IPS DF 6.9 (cell line): ENCODE data around the gene TTYH2.
"Not testable (repeated sequence)": the region's sequence is repeated elsewhere in the genome, so short reads cannot be mapped to it uniquely, and the experiment has no call there.

Experiments used
- DNase-seq: peaks from one replicate; pipeline ENCODE4 v3.0.0-alpha.2; 2013; ENCODE audit warnings: low read depth, low spot score
- H3K27ac ChIP-seq: one replicate; pipeline ENCODE4 v1.5.1; 2013; ENCODE audit warnings: low read length, control low read depth
- H3K27me3 ChIP-seq: 2 replicates; pipeline ENCODE4 v1.6.1; 2013; ENCODE audit warnings: mild to moderate bottlenecking, low read length; ENCODE audit not compliant: control insufficient read depth, insufficient read depth
- H3K36me3 ChIP-seq: 2 replicates; pipeline ENCODE4 v1.6.1; 2013; ENCODE audit warnings: low read length; ENCODE audit not compliant: control insufficient read depth, insufficient read depth
- H3K4me1 ChIP-seq: 2 replicates; pipeline ENCODE4 v1.6.1; 2013; ENCODE audit warnings: low read length; ENCODE audit not compliant: control insufficient read depth, insufficient read depth
- H3K4me3 ChIP-seq: 2 replicates; pipeline ENCODE4 v1.5.1; 2013; ENCODE audit warnings: mild to moderate bottlenecking, low read length
- H3K9me3 ChIP-seq: 2 replicates; pipeline ENCODE4 v1.6.1; 2013; ENCODE audit warnings: low read length, inconsistent platforms; ENCODE audit not compliant: control insufficient read depth, insufficient read depth
- WGBS: extraction: QIAGEN DNeasy Blood & Tissue Kit; methylation state at CpG from one replicate; pipeline ENCODE4 v1.1.7; 2013; ENCODE audit warnings: mixed read lengths, missing lambda C conversion rate; ENCODE audit not compliant: insufficient read length, insufficient coverage; 5-methylcytosine and 5-hydroxymethylcytosine counted together

The TTYH2 gene

GRCh38 chr17:74274709-74275340, 61.5 kb downstream of the TTYH2 start:
- Histone ChIP-seq H3K4me3 (no peak overlapping the region), H3K27me3 (no peaks in the 10 kb centered on the region; the same call in 1 of the 2 replicates), H3K27ac (no peak overlapping the region), H3K4me1 (peaks cover 2% of the 10 kb centered on the region), H3K9me3 (no peaks in the 10 kb centered on the region), H3K36me3 (no peaks in the 10 kb centered on the region)
- DNase-seq, result no peak
- WGBS, result no CpG with 5 or more reads among the region's 14 CpGs

DNA sequence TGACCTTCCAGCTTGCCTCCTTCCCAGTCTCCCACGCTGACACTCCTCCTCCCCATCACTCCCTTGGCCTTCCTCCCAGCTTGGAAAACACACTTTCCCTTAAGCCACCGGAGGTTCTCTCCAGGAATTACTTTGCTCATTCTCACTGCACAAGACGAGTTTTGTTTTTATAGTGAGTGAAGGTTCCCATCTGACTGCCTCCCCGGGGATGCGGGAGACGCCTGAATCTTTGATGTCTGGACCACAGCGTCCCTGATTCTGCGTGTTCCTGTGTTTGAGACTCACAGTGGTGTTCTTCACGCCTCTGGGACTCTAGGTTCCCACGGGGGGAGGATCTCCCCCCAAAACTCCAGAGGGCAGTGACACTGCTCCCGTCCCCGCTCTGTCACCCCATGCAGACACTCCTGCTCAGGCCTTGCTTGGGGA, 62.7 kb downstream of the TTYH2 start:
- DNase-seq, result no peak
- WGBS, result no CpG with 5 or more reads among the region's 12 CpGs
- Histone ChIP-seq H3K27me3 (no peaks in the 10 kb centered on the region; the same call in 1 of the 2 replicates), H3K4me3 (no peak overlapping the region), H3K36me3 (no peaks in the 10 kb centered on the region), H3K4me1 (peaks cover 2% of the 10 kb centered on the region), H3K27ac (no peak overlapping the region), H3K9me3 (no peaks in the 10 kb centered on the region)

DNA sequence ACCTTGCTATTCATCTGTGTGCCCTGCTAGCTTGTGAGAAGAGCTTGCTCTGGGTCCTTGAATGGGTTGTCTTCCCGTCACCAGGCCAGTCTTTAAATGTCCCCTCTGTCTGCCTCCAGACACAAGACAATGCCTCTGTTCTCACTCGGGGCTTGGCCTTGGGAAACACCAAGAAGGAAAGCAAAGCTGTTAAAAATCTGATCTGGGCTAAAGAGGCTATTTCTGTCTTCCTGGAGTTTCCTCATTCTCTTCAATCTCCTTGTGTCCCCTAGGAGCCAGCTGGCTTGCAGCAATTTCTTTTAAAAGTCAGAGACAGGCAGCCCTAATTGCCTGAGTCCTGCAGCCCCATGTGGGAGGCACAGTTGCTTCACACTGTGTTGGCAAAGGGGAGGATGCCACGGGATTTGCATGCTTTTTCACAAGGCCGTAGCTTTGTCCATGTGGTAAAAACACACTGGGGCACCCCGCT, 63.2 kb downstream of the TTYH2 start:
- no CpG with 5 or more reads among the region's 5 CpGs for WGBS
- H3K36me3 ChIP-seq, result no peaks in the 10 kb centered on the region

DNA sequence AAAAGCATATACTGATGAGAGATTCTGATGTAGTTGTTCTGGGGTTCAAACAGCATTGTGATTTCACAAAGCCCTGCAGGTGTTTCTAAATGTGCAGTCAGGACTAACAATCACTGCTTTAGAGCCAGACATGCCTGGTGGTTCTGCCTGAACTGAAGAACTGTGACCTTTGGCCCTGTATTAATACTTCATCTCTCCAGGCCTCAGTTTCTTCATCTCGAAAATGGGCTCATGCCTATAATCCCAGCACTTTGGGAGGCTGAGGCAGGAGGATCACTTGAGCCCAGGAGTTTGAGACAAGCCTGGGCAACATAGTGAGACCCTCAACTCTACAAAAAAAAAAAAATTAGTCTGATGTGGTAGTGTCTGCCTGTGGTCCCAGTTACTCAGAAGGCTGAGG, 64.6 kb downstream of the TTYH2 start:
- no CpG with 5 or more reads among the region's 1 CpG for WGBS
- Histone ChIP-seq H3K4me1 (no peaks in the 10 kb centered on the region; the same call in 1 of the 2 replicates), H3K27ac (no peak overlapping the region), H3K9me3 (no peaks in the 10 kb centered on the region), H3K27me3 (no peaks in the 10 kb centered on the region; the same call in 1 of the 2 replicates), H3K36me3 (no peaks in the 10 kb centered on the region), H3K4me3 (no peak overlapping the region)
- DNase-seq, result no peak

More for the DNA sequence above, 63.2 kb downstream of the TTYH2 start:
- Histone ChIP-seq H3K27me3 (no peaks in the 10 kb centered on the region; the same call in 1 of the 2 replicates), H3K4me1 (peaks cover 2% of the 10 kb centered on the region), H3K4me3 (no peak overlapping the region), H3K27ac (no peak overlapping the region), H3K9me3 (no peaks in the 10 kb centered on the region)
- DNase-seq, result no peak

- WGBS, result no CpG with 5 or more reads among the region's 7 CpGs
- not testable (repeated sequence) for DNase-seq, H3K27ac ChIP-seq, H3K36me3 ChIP-seq, H3K4me1 ChIP-seq, H3K27me3 ChIP-seq, H3K4me3 ChIP-seq, H3K9me3 ChIP-seq
These were observed 66.2 kb downstream of the TTYH2 start for GRCh38 chr17:74279617-74280016.

DNA sequence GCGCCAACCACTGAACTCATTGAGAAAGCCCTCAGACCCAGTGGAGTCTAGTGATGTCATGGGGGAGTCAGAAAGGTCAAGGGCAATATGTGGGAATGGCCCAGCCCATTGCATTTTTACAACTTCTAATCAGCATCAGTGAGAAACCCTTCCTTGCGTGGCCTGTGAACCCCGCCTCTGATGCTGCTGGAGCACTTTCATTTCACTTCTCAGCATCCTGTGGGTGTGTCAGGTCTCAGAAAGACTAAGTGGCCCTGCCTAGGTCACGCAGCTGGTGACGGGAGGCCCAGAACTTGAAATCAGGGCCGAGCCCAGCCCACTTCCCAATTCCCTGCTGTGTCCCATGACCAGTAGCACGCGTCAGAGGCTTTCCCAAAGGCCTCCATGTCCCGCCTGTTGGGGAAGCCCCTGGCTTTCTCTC, 66.7 kb downstream of the TTYH2 start:
- 0 out of 2 replicates have a peak, but pooled peaks cover under 1% of the 10 kb centered on the region for H3K4me1 ChIP-seq
- no CpG with 5 or more reads among the region's 9 CpGs for WGBS
- H3K9me3 ChIP-seq, result no peaks in the 10 kb centered on the region
- no peak overlapping the region for H3K4me3 ChIP-seq
- no peaks in the 10 kb centered on the region; the same call in 1 of the 2 replicates for H3K27me3 ChIP-seq
- H3K27ac ChIP-seq, result no peak overlapping the region
- no peak for DNase-seq
- H3K36me3 ChIP-seq, result no peaks in the 10 kb centered on the region

- no CpG with 5 or more reads among the region's 20 CpGs for WGBS
- Histone ChIP-seq H3K27me3 (no peaks in the 10 kb centered on the region), H3K4me1 (0 out of 2 replicates have a peak, but pooled peaks cover 2% of the 10 kb centered on the region)
These were observed 68.4 kb downstream of the TTYH2 start for GRCh38 chr17:74281799-74282198.

DNA sequence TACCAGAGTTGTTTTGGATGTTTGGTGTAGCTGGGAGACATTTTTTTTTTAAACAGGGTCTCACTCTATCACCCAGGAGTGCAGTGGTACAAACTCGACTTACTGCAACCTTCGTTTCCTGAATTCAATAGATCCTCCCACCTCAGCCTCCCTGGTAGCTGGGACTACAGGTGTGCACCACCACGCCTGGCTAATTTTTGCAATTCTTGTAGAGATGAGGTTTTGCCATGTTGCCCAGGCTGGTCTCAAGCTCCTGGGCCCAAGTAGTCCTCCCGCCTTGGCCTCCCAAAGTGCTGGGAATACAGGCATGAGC, 68.9 kb downstream of the TTYH2 start:
- not testable (repeated sequence) for H3K36me3 ChIP-seq, H3K27ac ChIP-seq, H3K4me1 ChIP-seq, H3K4me3 ChIP-seq, H3K27me3 ChIP-seq, DNase-seq, H3K9me3 ChIP-seq
- WGBS, result no CpG with 5 or more reads among the region's 4 CpGs

More at GRCh38 chr17:74281799-74282198, 68.4 kb downstream of the TTYH2 start:
- H3K4me3 ChIP-seq, result no peak overlapping the region
- no peaks in the 10 kb centered on the region for H3K9me3 ChIP-seq
- no peak overlapping the region for H3K27ac ChIP-seq
- DNase-seq, result no peak
- no peaks in the 10 kb centered on the region for H3K36me3 ChIP-seq

DNA sequence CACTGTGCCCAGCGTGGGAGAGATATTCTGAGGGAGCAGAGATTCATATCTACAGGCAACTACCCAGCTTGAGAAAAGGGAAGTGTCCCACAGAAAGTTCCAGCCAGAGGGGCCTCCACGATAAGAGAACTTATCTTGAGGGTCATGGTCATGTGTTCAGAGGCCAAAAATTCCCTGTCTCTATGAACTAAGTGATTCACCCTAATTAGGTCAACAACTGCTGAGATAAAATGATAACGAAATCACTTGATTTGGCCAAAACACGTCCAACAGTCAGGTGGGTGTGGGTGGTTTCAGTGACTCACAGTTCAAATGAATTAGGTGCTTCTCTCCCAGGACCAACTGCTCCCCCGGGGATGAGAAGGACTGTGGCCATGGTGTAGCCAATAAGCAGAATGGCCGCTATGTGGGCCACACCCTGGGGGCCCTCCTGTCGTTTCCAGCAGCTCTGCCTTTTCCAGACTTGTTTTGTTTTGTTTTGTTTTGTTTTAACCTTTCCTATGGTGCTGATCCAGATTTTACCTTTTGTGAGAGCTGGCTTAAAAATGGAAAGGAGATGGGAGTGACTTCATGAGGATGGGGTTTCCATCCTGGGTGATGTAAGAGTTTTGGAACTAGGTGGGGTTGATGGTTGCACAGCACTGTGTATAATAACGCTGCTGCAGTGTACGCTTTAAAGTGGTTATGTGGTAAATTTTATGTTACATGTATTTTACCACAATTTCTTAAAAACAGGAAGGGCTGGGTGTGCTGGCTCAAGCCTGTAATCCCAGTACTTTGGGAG, 69.4 kb downstream of the TTYH2 start:
- H3K4me3 ChIP-seq, result no peak overlapping the region
- H3K36me3 ChIP-seq, result no peaks in the 10 kb centered on the region
- no peaks in the 10 kb centered on the region for H3K27me3 ChIP-seq
- no peaks in the 10 kb centered on the region for H3K9me3 ChIP-seq
- H3K4me1 ChIP-seq, result 0 out of 2 replicates have a peak, but pooled peaks cover 2% of the 10 kb centered on the region
- no peak for DNase-seq
- no peak overlapping the region for H3K27ac ChIP-seq
- WGBS, result no CpG with 5 or more reads among the region's 9 CpGs

DNA sequence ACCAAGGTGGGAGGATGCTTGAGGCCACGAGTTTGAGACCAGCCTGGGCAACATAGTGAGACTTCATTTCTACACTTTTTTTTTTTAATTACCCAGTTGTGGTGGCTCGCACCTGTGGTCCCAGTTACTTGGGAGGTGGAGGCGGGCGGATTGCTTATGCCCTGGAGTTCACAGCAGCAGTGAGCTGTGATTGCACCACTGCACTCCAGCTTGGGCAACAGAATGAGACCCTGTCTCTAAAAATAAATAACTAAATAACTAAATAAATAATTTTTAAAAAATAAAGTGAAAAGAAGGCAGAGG, 70.0 kb downstream of the TTYH2 start:
- no peak for DNase-seq
- H3K4me3 ChIP-seq, result no peak overlapping the region
- H3K9me3 ChIP-seq, result no peaks in the 10 kb centered on the region
- H3K27me3 ChIP-seq, result no peaks in the 10 kb centered on the region
- 0 out of 2 replicates have a peak, but pooled peaks cover 2% of the 10 kb centered on the region for H3K4me1 ChIP-seq
- no CpG with 5 or more reads among the region's 4 CpGs for WGBS
- no peak overlapping the region for H3K27ac ChIP-seq
- H3K36me3 ChIP-seq, result no peaks in the 10 kb centered on the region
